IPS-18a (cell line): Measurements from ENCODE around the gene MTNR1A.
"Not testable (repeated sequence)": the region's sequence is repeated elsewhere in the genome, so short reads cannot be mapped to it uniquely, and the experiment has no call there.

ENCODE experiments used
- H3K27ac ChIP-seq: one replicate; pipeline ENCODE4 v1.5.1; 2013; ENCODE audit warnings: low read length
- H3K27me3 ChIP-seq: one replicate; pipeline ENCODE4 v1.6.1; 2013; ENCODE audit warnings: mild to moderate bottlenecking, low read length; ENCODE audit not compliant: control insufficient read depth, insufficient read depth
- H3K36me3 ChIP-seq: one replicate; pipeline ENCODE4 v1.6.1; 2013; ENCODE audit warnings: low read depth, low read length; ENCODE audit not compliant: control insufficient read depth
- H3K4me1 ChIP-seq: one replicate; pipeline ENCODE4 v1.6.1; 2013; ENCODE audit warnings: low read depth, low read length; ENCODE audit not compliant: control insufficient read depth
- H3K4me3 ChIP-seq: one replicate; pipeline ENCODE4 v1.5.1; 2013; ENCODE audit warnings: low read length
- H3K9ac ChIP-seq: one replicate; pipeline ENCODE4 v1.6.1; 2013; ENCODE audit warnings: mild to moderate bottlenecking, low read length, moderate library complexity
- H3K9me3 ChIP-seq: one replicate; pipeline ENCODE4 v1.6.1; 2013; ENCODE audit warnings: low read depth, low read length; ENCODE audit not compliant: control insufficient read depth

MTNR1A gene

GRCh38 chr4:186523927-186524326 is 31.4 kb downstream of the MTNR1A start:
- not testable (repeated sequence) for H3K36me3 ChIP-seq, H3K4me3 ChIP-seq, H3K4me1 ChIP-seq, H3K9me3 ChIP-seq, H3K9ac ChIP-seq, H3K27ac ChIP-seq, H3K27me3 ChIP-seq

DNA sequence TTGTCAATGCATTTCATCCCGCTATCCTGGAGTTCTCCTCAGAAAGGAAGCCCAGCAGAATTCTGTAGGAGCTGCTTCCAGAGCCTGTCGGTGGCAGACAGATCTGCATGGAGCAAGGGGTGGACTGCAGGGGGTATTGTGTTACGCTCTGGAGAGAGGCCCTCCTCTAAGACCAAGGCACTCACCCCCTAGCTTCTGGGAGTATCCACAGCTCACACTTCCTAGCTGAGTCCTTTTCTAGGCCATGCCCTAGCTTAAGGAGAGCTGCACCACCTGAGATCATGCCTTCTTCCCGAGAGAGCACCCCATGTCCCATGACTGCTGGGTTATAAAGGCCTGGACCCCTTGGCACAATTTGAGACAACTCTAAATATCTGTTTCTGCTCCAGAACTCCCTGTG is 39.1 kb downstream of the MTNR1A start:
- no peaks in the 10 kb centered on the region for H3K36me3 ChIP-seq
- no peak overlapping the region for H3K4me3 ChIP-seq
- H3K9me3 ChIP-seq = no peaks in the 10 kb centered on the region
- H3K27ac ChIP-seq = no peak overlapping the region
- H3K9ac ChIP-seq = no peak overlapping the region
- H3K27me3 ChIP-seq = no peaks in the 10 kb centered on the region
- H3K4me1 ChIP-seq = no peaks in the 10 kb centered on the region

DNA sequence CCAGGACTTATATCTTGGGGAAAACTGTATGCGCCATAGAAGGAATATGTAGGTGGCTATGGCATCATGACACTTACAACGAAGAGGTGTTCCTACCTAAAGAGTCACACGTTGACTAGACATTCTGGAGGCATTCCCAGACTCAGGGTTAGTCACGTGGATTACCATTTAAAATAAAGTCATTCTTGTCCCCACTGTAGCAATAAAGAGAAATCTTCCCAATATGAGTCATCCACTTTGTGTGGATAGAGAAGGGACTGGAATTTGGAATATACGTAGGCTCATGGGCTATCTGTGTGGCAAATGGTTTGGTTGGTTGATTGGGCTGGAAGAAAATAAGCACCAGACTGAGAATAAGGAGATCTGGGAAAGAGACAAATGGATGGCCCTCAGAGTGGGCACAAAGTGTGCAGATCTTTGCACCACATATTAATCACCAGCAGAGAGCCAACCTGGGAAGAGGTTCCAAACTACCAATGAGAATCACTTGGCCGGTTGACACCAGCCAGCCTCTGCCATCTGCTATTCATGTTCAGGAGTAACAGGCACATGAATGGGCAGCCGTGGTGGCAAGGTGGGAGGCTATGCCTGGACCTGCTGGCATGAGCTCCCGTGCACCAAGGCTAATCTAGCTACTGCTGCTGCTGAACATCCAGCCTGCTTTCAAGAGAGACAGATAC is 41.0 kb downstream of the MTNR1A start:
- Histone ChIP-seq H3K4me1 (no peaks in the 10 kb centered on the region), H3K27me3 (no peaks in the 10 kb centered on the region), H3K9ac (no peak overlapping the region), H3K27ac (no peak overlapping the region), H3K36me3 (no peaks in the 10 kb centered on the region), H3K9me3 (no peaks in the 10 kb centered on the region), H3K4me3 (no peak overlapping the region)

DNA sequence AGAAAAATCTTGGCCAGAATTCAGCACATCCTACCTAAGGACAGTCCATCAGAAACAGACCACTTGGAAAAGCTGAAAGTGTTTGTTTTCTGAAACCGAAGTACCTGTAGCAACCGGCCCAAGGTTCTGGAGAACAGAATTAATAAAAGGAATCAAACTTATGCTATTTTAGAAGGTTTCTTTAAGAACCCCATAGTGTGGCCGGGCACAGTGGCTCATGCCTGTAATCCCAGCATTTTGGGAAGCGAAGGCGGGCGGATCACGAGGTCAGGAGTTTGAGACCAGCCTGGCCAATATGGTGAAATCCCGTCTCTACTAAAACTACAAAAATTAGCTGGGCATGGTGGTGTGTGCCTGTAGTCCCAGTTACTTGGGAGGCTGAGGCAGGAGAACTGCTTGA is 50.6 kb downstream of the MTNR1A start:
- H3K4me1 ChIP-seq, H3K9ac ChIP-seq, H3K27ac ChIP-seq, H3K27me3 ChIP-seq, H3K36me3 ChIP-seq, H3K4me3 ChIP-seq, H3K9me3 ChIP-seq: not testable (repeated sequence)

DNA sequence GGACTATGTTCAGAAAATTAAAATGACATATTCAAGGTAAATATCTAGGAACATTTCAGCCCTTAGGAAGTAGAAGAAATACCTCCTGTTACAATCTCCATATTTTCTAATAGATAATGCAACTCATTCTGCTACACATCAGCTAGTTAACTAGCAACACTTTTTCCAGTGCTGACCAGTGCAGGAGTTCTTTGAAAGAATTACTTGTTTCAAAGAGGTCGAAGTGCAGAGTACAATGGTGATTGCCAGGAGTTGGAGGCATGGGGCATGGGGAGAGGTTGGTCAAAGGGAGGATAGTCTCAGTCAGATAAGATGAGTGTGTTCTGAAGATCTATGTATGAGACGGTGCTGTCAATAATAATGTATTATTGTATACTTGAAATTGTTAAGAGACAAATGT is 53.1 kb downstream of the MTNR1A start:
- H3K27ac ChIP-seq = no peak overlapping the region
- H3K4me1 ChIP-seq = no peaks in the 10 kb centered on the region
- H3K27me3 ChIP-seq = no peaks in the 10 kb centered on the region
- no peak overlapping the region for H3K9ac ChIP-seq
- H3K36me3 ChIP-seq = no peaks in the 10 kb centered on the region
- H3K4me3 ChIP-seq = no peak overlapping the region
- H3K9me3 ChIP-seq = no peaks in the 10 kb centered on the region

DNA sequence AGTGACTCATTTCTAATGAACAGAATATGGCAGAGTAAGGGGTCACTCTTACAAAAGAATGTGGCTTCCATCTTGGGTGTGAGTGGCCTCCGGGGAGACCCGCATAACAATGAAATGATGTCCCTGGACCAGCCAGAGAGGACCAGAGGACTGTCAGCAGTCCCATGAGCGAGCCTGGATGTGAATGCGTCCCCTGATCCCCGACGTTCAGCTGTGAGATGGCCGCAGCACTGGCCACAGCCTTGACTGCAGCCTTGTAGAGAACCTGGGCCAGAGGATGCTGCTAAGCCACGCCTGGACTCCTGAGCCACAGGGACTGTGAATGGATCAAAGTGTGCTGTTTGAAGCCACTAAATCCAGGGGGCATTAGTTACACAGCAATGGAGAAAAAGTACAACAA is 53.8 kb downstream of the MTNR1A start:
- H3K27me3 ChIP-seq = no peaks in the 10 kb centered on the region
- no peak overlapping the region for H3K27ac ChIP-seq
- no peaks in the 10 kb centered on the region for H3K4me1 ChIP-seq
- no peak overlapping the region for H3K9ac ChIP-seq
- no peak overlapping the region for H3K4me3 ChIP-seq
- H3K9me3 ChIP-seq = no peaks in the 10 kb centered on the region
- H3K36me3 ChIP-seq = no peaks in the 10 kb centered on the region

- no peaks in the 10 kb centered on the region for H3K4me1 ChIP-seq
- no peaks in the 10 kb centered on the region for H3K36me3 ChIP-seq
- H3K9me3 ChIP-seq = no peaks in the 10 kb centered on the region
- no peak overlapping the region for H3K9ac ChIP-seq
- H3K4me3 ChIP-seq = no peak overlapping the region
- H3K27me3 ChIP-seq = no peaks in the 10 kb centered on the region
- no peak overlapping the region for H3K27ac ChIP-seq
Observed at GRCh38 chr4:186500721-186501304, 54.6 kb downstream of the MTNR1A start.

DNA sequence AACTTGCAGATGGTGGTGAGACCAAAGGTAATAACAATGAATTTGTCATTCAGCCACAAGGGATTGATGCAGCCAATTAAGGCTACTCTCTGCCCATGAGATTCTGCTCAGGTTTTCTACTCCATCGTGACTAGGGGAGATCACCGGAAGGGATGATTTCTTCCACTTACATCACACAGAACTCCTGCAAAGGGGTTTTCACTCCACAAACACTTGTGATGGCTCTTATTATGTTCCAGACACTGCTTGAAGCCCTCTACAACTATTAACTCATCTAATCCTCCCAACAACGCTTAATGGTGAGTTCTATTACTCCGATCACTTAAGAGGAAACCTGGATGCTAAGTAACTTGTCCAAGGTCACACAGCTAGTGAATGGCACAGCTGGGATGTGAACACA is 55.9 kb downstream of the MTNR1A start:
- Histone ChIP-seq H3K4me1 (no peaks in the 10 kb centered on the region), H3K9me3 (no peaks in the 10 kb centered on the region), H3K9ac (no peak overlapping the region), H3K27me3 (no peaks in the 10 kb centered on the region), H3K4me3 (no peak overlapping the region), H3K27ac (no peak overlapping the region), H3K36me3 (no peaks in the 10 kb centered on the region)

- H3K9ac ChIP-seq = no peak overlapping the region
- no peaks in the 10 kb centered on the region for H3K36me3 ChIP-seq
- no peaks in the 10 kb centered on the region for H3K4me1 ChIP-seq
- H3K4me3 ChIP-seq = no peak overlapping the region
- no peaks in the 10 kb centered on the region for H3K9me3 ChIP-seq
- H3K27me3 ChIP-seq = no peaks in the 10 kb centered on the region
- H3K27ac ChIP-seq = no peak overlapping the region
Observed at GRCh38 chr4:186497043-186497442, 58.3 kb downstream of the MTNR1A start.

DNA sequence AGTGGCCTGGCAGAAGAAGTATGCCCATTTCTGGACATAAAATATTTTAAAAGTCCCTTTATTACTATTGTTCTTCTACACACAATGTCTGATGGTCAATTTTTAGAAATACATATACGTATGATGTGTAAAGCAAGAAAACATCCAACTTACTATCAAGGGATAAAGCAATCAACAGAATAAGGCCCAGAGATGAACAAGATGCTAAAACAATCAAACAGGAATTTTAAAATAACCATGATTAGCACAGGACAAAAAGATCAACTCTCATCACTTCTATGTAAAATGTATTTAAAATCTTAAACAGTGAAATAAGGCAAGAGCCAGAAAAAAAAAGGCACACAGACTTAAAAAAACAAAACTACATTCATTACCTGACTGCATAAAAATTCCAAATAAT is 60.9 kb downstream of the MTNR1A start:
- no peak overlapping the region for H3K9ac ChIP-seq
- H3K36me3 ChIP-seq = no peaks in the 10 kb centered on the region
- no peak overlapping the region for H3K27ac ChIP-seq
- no peaks in the 10 kb centered on the region for H3K27me3 ChIP-seq
- no peak overlapping the region for H3K4me3 ChIP-seq
- H3K4me1 ChIP-seq = no peaks in the 10 kb centered on the region
- H3K9me3 ChIP-seq = no peaks in the 10 kb centered on the region

DNA sequence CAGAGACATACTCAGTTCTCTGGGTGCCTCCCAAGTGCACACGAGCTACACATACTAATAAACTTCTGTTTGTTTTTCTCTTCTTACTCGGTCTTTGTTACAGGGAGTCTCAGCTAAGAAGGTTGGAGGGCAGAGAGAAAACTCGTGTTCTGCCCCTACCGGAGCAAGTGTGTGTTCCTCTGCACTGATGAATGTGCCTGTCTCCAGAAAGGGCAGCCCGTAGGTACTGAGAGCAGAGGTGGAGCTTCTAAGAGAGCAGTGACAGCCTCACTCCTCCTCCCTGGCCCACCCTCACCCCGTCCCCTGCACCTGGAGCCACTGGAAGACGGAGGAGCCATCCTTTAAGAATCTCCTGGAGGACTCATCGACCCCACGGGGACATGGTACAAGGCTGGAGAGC is 67.6 kb downstream of the MTNR1A start:
- Histone ChIP-seq H3K9me3 (no peaks in the 10 kb centered on the region), H3K4me3 (no peak overlapping the region), H3K4me1 (peaks cover 7% of the 10 kb centered on the region), H3K9ac (no peak overlapping the region), H3K27me3 (peaks cover 9% of the 10 kb centered on the region), H3K36me3 (no peaks in the 10 kb centered on the region), H3K27ac (no peak overlapping the region)

DNA sequence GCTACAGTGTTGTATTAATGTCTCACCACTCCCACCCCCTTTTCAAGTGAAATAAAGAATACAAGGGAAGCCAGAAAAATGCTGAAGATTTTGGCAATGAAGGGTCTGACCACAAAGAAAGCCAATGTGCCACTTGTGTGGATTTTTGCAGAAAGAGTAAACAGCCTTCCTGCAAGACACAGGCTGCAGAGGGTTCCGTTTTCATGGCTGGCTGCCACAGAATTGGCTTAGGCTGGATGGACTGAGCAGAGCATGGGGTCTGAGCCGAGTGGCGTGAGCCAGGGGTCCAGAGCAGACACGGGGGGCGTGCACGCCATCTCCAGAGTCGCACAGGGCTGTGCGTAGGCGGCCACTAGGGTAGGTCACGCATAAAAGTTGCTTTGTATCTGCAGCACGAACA is 69.2 kb downstream of the MTNR1A start:
- H3K4me1 ChIP-seq = peaks cover 10% of the 10 kb centered on the region
- peak overlapping the region; percentile 45 for H3K4me3 ChIP-seq
- H3K9ac ChIP-seq = peak overlapping the region; percentile 2

More for the DNA sequence above, 69.2 kb downstream of the MTNR1A start:
- no peak overlapping the region for H3K27ac ChIP-seq
- no peaks in the 10 kb centered on the region for H3K36me3 ChIP-seq
- peaks cover 9% of the 10 kb centered on the region for H3K27me3 ChIP-seq
- no peaks in the 10 kb centered on the region for H3K9me3 ChIP-seq
